Activated naive CD4-positive, alpha-beta T cell treated with anti-CD3 and anti-CD28 coated beads, Interleukin-2, amount 10 ng/mL, durations not matched to agents 7 days and 5 days (primary cell): Measurements from ENCODE around the gene OR1E1.
"Not testable (repeated sequence)": the region's sequence is repeated elsewhere in the genome, so short reads cannot be mapped to it uniquely, and the experiment has no call there.

Source experiments
- CTCF ChIA-PET: fragments of 350-600 bp; sonication (Branson Sonifier 250); formaldehyde crosslinking; loops from one replicate; lab custom pipeline; 2021; ENCODE audit warnings: antibody characterized with exemption; lab: Charles Lee
- DNase-seq: peaks from one replicate; pipeline ENCODE4 v3.0.0-alpha.2; 2020
- H3K27ac Mint-ChIP-seq: one replicate; pipeline ENCODE4 v1.8.0; 2021; ENCODE audit warnings: mild to moderate bottlenecking, moderate library complexity, mixed read lengths
- H3K27me3 Mint-ChIP-seq: one replicate; pipeline ENCODE4 v1.8.0; 2021; ENCODE audit warnings: mild to moderate bottlenecking, mixed read lengths
- H3K36me3 Mint-ChIP-seq: one replicate; pipeline ENCODE4 v1.8.0; 2021; ENCODE audit warnings: mixed read lengths
- H3K4me1 Mint-ChIP-seq: one replicate; pipeline ENCODE4 v1.8.0; 2021; ENCODE audit warnings: mixed read lengths
- H3K4me3 Mint-ChIP-seq: one replicate; pipeline ENCODE4 v1.8.0; 2021; ENCODE audit warnings: mild to moderate bottlenecking, moderate library complexity, mixed read lengths
- H3K9me3 Mint-ChIP-seq: one replicate; pipeline ENCODE4 v1.8.0; 2021; ENCODE audit warnings: mixed read lengths

OR1E1 gene

DNA sequence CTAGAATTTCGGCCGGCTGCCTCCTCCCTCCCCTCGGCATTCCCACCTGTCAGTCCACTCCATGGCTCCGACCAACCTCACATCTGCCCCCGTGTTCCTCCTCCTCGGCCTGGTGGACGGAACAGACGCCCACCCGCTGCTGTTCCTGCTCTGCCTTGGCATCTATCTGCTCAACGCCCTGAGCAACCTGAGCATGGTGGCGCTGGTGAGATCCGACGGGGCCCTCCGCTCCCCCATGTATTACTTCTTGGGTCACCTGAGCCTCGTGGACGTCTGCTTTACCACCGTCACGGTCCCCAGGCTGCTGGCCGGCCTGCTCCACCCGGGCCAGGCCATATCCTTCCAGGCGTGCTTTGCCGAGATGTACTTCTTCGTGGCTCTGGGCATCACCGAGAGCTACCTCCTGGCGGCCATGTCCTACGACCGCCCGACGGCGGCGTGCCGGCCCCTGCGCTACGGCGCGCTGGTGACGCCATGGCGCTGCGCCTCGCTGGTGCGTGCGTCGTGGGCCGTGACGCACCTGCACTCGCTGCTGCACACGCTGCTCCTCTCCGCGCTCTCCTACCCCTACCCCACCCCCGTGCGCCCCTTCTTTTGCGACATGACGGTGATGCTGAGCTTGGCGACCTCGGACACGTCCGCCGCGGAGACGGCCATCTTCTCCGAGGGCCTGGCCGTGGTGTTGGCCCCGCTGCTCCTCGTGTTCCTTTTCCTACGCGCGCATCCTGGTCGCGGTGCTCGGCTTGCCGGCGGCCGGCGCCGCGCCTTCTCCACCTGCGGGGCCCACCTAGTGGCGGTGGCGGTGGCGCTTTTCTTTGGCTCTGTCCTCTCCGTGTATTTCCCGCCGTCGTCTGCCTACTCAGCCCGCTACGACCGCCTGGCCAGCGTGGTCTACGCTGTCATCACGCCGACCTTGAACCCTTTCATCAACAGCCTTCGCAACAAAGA lies 12.1 kb downstream of the OR1E1 start, which contains the start of gene OR3A2:
Gene OR3A2 (minus strand): TSS at position 440 of the 948 bp plus-strand sequence.
- no peaks in the 10 kb centered on the region for H3K9me3 Mint-ChIP-seq
- peak within 1 kb of the TSS; percentile 30 for H3K27ac Mint-ChIP-seq
- H3K27me3 Mint-ChIP-seq: peaks cover 27% of the 10 kb centered on the region
- peaks cover 2% of the 10 kb centered on the region for H3K4me1 Mint-ChIP-seq
- CTCF ChIA-PET: no interaction called here
- H3K4me3 Mint-ChIP-seq: peak within 1 kb of the TSS; percentile 66
- DNase-seq: peak; percentile 47
- H3K36me3 Mint-ChIP-seq: no peaks in the 10 kb centered on the region

DNA sequence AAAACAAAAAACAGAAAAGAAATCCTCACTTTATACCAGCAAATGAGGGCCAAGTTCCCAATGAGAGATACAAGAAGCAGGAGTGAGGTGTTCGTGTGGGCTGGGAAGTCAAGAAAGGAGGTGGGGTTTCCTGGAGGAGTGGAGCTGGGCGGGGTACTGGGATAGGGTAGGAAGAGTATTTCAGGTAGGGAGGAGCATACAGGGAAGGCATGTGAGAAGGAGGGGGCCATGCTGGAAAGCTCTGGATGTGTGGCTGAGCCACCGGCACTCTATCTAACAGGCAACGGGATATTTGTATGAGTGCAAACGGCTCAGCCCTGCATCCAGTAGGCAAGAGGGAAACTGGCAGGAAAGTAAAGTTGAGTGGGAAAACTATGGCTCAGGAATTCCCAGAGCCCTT lies 16.3 kb downstream of the OR1E1 start:
- H3K4me3 Mint-ChIP-seq: no peak overlapping the region
- H3K27ac Mint-ChIP-seq: no peak overlapping the region
- peaks cover 19% of the 10 kb centered on the region for H3K27me3 Mint-ChIP-seq
- CTCF ChIA-PET: no interaction called here
- DNase-seq: no peak
- H3K4me1 Mint-ChIP-seq: peaks cover 2% of the 10 kb centered on the region
- H3K36me3 Mint-ChIP-seq: no peaks in the 10 kb centered on the region
- peaks cover 2% of the 10 kb centered on the region for H3K9me3 Mint-ChIP-seq

DNA sequence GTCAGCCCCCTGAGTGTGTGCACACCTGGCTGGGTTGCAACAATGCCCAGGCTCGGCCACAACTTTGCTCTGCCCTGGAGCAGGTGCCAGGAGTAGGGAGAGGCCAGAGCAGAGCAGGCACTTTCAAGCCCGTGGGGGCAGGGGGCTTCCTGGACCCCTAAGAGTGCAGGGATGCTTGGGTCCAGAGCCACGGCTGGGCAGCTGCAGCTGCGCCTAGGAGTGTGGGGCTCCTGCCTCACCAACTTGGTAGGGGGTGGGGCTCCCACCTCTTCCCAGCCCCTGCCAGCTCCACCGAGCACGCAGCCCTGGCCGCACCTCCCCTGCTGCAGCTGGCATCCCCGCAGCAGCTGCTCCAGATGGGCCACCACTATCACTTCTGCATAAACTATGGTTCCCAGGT lies 19.9 kb downstream of the OR1E1 start:
- Mint-ChIP-seq H3K4me1 (no peaks in the 10 kb centered on the region), H3K27me3 (no peaks in the 10 kb centered on the region), H3K9me3 (peaks cover 19% of the 10 kb centered on the region), H3K36me3 (no peaks in the 10 kb centered on the region), H3K27ac (no peak overlapping the region), H3K4me3 (no peak overlapping the region)
- DNase-seq: no peak
- CTCF ChIA-PET: no interaction called here

DNA sequence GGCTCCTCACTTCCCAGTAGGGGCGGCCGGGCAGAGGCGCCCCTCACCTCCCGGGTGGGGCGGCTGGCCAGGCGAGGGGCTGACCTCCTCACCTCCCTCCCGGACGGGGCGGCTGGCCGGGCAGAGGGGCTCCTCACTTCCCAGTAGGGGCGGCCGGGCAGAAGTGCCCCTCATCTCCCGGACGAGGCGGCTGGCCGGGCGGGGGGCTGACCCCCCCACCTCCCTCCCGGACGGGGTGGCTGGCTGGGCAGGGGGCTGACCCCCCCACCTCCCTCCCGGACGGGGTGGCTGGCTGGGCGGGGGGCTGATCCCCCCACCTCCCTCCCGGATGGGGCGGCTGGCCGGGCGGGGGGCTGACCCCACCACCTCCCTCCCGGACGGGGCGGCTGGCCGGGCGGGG lies 27.0 kb downstream of the OR1E1 start:
- H3K4me1 Mint-ChIP-seq, DNase-seq, H3K4me3 Mint-ChIP-seq, H3K27me3 Mint-ChIP-seq, H3K36me3 Mint-ChIP-seq, H3K27ac Mint-ChIP-seq, CTCF ChIA-PET: not testable (repeated sequence)
- peaks cover 28% of the 10 kb centered on the region for H3K9me3 Mint-ChIP-seq
